Right lobe of liver (tissue), 4 donors: Measurements from ENCODE around the gene PWWP2A.

Experiments
- POLR2A ChIP-seq: fragments of 450-650 bp; IDR thresholded peaks from one replicate; pipeline ENCODE4 v1.6.1; 2017; ENCODE audit warnings: antibody characterized with exemption, mild to moderate bottlenecking
- TF ChIP-seq, protein P1 (sequence below), 4 donors: fragments of 200-600 bp in 3 of 4; fragments of 450-650 bp in 1 of 4; IDR thresholded peaks; one replicate each; pipeline versions ENCODE4 v1.5.1 to v1.8.0; 2016 to 2022; ENCODE audit warnings: antibody characterized with exemption in 4 of 4, mild to moderate bottlenecking in 2 of 4
- donor health status: DM: no; HTN: no; CAD: no.
- donor health status: DM: no; HTN: no; CAD: no.
- donor health status: DM: no; HTN: yes; CAD: no.

- TF ChIP-seq, protein P1, sequence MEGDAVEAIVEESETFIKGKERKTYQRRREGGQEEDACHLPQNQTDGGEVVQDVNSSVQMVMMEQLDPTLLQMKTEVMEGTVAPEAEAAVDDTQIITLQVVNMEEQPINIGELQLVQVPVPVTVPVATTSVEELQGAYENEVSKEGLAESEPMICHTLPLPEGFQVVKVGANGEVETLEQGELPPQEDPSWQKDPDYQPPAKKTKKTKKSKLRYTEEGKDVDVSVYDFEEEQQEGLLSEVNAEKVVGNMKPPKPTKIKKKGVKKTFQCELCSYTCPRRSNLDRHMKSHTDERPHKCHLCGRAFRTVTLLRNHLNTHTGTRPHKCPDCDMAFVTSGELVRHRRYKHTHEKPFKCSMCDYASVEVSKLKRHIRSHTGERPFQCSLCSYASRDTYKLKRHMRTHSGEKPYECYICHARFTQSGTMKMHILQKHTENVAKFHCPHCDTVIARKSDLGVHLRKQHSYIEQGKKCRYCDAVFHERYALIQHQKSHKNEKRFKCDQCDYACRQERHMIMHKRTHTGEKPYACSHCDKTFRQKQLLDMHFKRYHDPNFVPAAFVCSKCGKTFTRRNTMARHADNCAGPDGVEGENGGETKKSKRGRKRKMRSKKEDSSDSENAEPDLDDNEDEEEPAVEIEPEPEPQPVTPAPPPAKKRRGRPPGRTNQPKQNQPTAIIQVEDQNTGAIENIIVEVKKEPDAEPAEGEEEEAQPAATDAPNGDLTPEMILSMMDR (IDR thresholded peaks at IDR 0.05): no peak
- TF ChIP-seq POLR2A: no peak
These were observed 38.8 kb upstream of the PWWP2A start for GRCh38 chr5:160158087-160158486.
